HG03159 (cell line): ENCODE measurements around the gene GRAMD4.

Source experiments
- ATAC-seq: cut with Tn5 transposase; IDR thresholded peaks from one replicate; pipeline ENCODE4 v1.9.1; 2021; ENCODE audit warnings: mild to moderate bottlenecking, moderate library complexity; ENCODE audit not compliant: unreplicated experiment

Gene GRAMD4

GRCh38 chr22:46652847-46653331 is 32.7 kb downstream of the GRAMD4 start:
- ATAC-seq, result no peak

GRCh38 chr22:46653596-46653995 is 33.4 kb downstream of the GRAMD4 start:
- ATAC-seq, result no peak

- ATAC-seq, result no peak
Measured at GRCh38 chr22:46654426-46654825, 34.2 kb downstream of the GRAMD4 start.

GRCh38 chr22:46654927-46655595 is 34.9 kb downstream of the GRAMD4 start:
- no peak for ATAC-seq

- no peak for ATAC-seq
Measured at GRCh38 chr22:46655861-46656608, 35.8 kb downstream of the GRAMD4 start.

- no peak for ATAC-seq
Measured at GRCh38 chr22:46656856-46657654, 36.9 kb downstream of the GRAMD4 start.

GRCh38 chr22:46657655-46657953 is 37.4 kb downstream of the GRAMD4 start:
- ATAC-seq, result no peak

- ATAC-seq, result no peak
Measured at GRCh38 chr22:46657996-46658947, 38.1 kb downstream of the GRAMD4 start.

- ATAC-seq, result no peak
Measured at GRCh38 chr22:46659059-46659790, 39.0 kb downstream of the GRAMD4 start.

GRCh38 chr22:46659791-46660186 is 39.6 kb downstream of the GRAMD4 start:
- no peak for ATAC-seq

- no peak for ATAC-seq
Measured at GRCh38 chr22:46660604-46661201, 40.5 kb downstream of the GRAMD4 start.

GRCh38 chr22:46661221-46661851 is 41.1 kb downstream of the GRAMD4 start:
- ATAC-seq, result no peak

- ATAC-seq, result no peak
Measured at GRCh38 chr22:46662226-46662625, 42.0 kb downstream of the GRAMD4 start.

- ATAC-seq, result no peak
Measured at GRCh38 chr22:46663001-46663400, 42.8 kb downstream of the GRAMD4 start.

- ATAC-seq, result no peak
Measured at GRCh38 chr22:46663436-46664100, 43.4 kb downstream of the GRAMD4 start.

- ATAC-seq, result no peak
Measured at GRCh38 chr22:46664301-46664855, 44.2 kb downstream of the GRAMD4 start.

- ATAC-seq, result no peak
Measured at GRCh38 chr22:46665151-46665695, 45.0 kb downstream of the GRAMD4 start.

GRCh38 chr22:46665751-46666280 is 45.6 kb downstream of the GRAMD4 start:
- no peak for ATAC-seq
